H9 (cell line): ENCODE measurements around the gene CNNM2. TPM values are rescaled to one million over a fixed set of nuclear protein-coding genes. Genes with fewer than 3 reads are reported as not detected.

Experiments
- DNase-seq: peaks from one replicate; pipeline ENCODE4 v3.0.0-alpha.2; 2017
- H2AFZ ChIP-seq: one replicate; pipeline ENCODE4 v1.6.1; 2013; ENCODE audit warnings: mild to moderate bottlenecking, low read length, control low read depth, moderate library complexity
- H2AK5ac ChIP-seq: 2 replicates; pipeline ENCODE4 v1.6.1; 2013; ENCODE audit warnings: low read length, control low read depth, mixed read lengths; ENCODE audit not compliant: insufficient read length
- H2BK120ac ChIP-seq: one replicate; pipeline ENCODE4 v1.6.1; 2013; ENCODE audit warnings: low read depth, mild to moderate bottlenecking, low read length, control low read depth, inconsistent platforms; ENCODE audit not compliant: poor library complexity, severe bottlenecking
- H2BK12ac ChIP-seq: 2 replicates; pipeline ENCODE4 v1.6.1; 2013; ENCODE audit warnings: low read length, control low read depth, mixed read lengths, low read depth; ENCODE audit not compliant: insufficient read length
- H2BK15ac ChIP-seq: 2 replicates; pipeline ENCODE4 v1.6.1; 2013; ENCODE audit warnings: low read depth, low read length, control low read depth
- H2BK20ac ChIP-seq: one replicate; pipeline ENCODE4 v1.6.1; 2013; ENCODE audit warnings: low read depth, mild to moderate bottlenecking, low read length, control low read depth, inconsistent platforms; ENCODE audit not compliant: poor library complexity, severe bottlenecking
- H2BK5ac ChIP-seq: 2 replicates; pipeline ENCODE4 v1.6.1; 2013; ENCODE audit warnings: low read length, control low read depth, mixed read lengths; ENCODE audit not compliant: insufficient read length
- H3K14ac ChIP-seq: 2 replicates; pipeline ENCODE4 v1.6.1; 2013; ENCODE audit warnings: low read length, control low read depth; ENCODE audit not compliant: insufficient read depth
- H3K18ac ChIP-seq: 2 replicates; pipeline ENCODE4 v1.6.1; 2013; ENCODE audit warnings: low read depth, mild to moderate bottlenecking, mixed read lengths, low read length, control low read depth; ENCODE audit not compliant: insufficient read length
- H3K23ac ChIP-seq: 2 replicates; pipeline ENCODE4 v1.6.1; 2013; ENCODE audit warnings: low read length, control low read depth, mixed read lengths, low read depth; ENCODE audit not compliant: insufficient read length
- H3K23me2 ChIP-seq: 2 replicates; pipeline ENCODE4 v1.6.1; 2013; ENCODE audit warnings: low read depth, mild to moderate bottlenecking, mixed read lengths, low read length, control low read depth; ENCODE audit not compliant: insufficient read length, poor library complexity, severe bottlenecking
- H3K27ac ChIP-seq: 2 replicates; pipeline ENCODE4 v1.5.1; 2013; ENCODE audit warnings: low read length, control low read depth, mixed read lengths, low read depth; ENCODE audit not compliant: insufficient read length
- H3K27me3 ChIP-seq: 2 replicates; pipeline ENCODE4 v1.6.1; 2013; ENCODE audit warnings: low read length, control low read depth, inconsistent platforms; ENCODE audit not compliant: insufficient read depth
- H3K4ac ChIP-seq: 2 replicates; pipeline ENCODE4 v1.6.1; 2013; ENCODE audit warnings: low read depth, mild to moderate bottlenecking, control low read depth, inconsistent platforms, low read length, moderate library complexity
- H3K4me1 ChIP-seq: 2 replicates; pipeline ENCODE4 v1.6.1; 2013; ENCODE audit warnings: low read length, control low read depth, inconsistent platforms; ENCODE audit not compliant: insufficient read depth
- H3K4me2 ChIP-seq: 2 replicates; pipeline ENCODE4 v1.6.1; 2013; ENCODE audit warnings: low read length, control low read depth, mixed read lengths; ENCODE audit not compliant: insufficient read length, insufficient read depth
- H3K56ac ChIP-seq: 2 replicates; pipeline ENCODE4 v1.6.1; 2013; ENCODE audit warnings: low read depth, mild to moderate bottlenecking, mixed read lengths, low read length, control low read depth; ENCODE audit not compliant: insufficient read length
- H3K79me1 ChIP-seq: 2 replicates; pipeline ENCODE4 v1.6.1; 2013; ENCODE audit warnings: low read depth, mild to moderate bottlenecking, moderate library complexity, low read length, control low read depth, inconsistent platforms; ENCODE audit not compliant: insufficient read depth, poor library complexity, severe bottlenecking
- H3K79me2 ChIP-seq: 2 replicates; pipeline ENCODE4 v1.6.1; 2013; ENCODE audit warnings: low read length, control low read depth, inconsistent platforms; ENCODE audit not compliant: insufficient read depth
- H3K9ac ChIP-seq: 2 replicates; pipeline ENCODE4 v1.6.1; 2013; ENCODE audit warnings: low read length, control low read depth, mixed read lengths; ENCODE audit not compliant: insufficient read length; ENCODE audit errors: extremely low read depth
- H3K9me3 ChIP-seq: one replicate; pipeline ENCODE4 v1.6.1; 2013; ENCODE audit warnings: low read depth, low read length, inconsistent platforms; ENCODE audit not compliant: control insufficient read depth
- H3T11ph ChIP-seq: one replicate; pipeline ENCODE4 v1.6.1; 2013; ENCODE audit warnings: mild to moderate bottlenecking, low read length, control low read depth, inconsistent platforms
- H4K20me1 ChIP-seq: one replicate; pipeline ENCODE4 v1.6.1; 2013; ENCODE audit not compliant: control insufficient read depth, insufficient read length, insufficient read depth
- H4K5ac ChIP-seq: 2 replicates; pipeline ENCODE4 v1.6.1; 2013; ENCODE audit warnings: low read depth, mild to moderate bottlenecking, mixed read lengths, low read length, control low read depth; ENCODE audit not compliant: insufficient read length
- H4K8ac ChIP-seq: replicated peaks from 2 replicates; pipeline ENCODE4 v1.6.1; 2013; ENCODE audit warnings: low read length, control low read depth, mixed read lengths, low read depth; ENCODE audit not compliant: insufficient read length
- H4K91ac ChIP-seq: 2 replicates; pipeline ENCODE4 v1.6.1; 2013; ENCODE audit warnings: low read depth, mild to moderate bottlenecking, moderate library complexity, mixed read lengths, low read length, control low read depth; ENCODE audit not compliant: insufficient read length
- H3K27ac Mint-ChIP-seq, 3 experiments: 2 replicates in 2 of 3; 3 replicates in 1 of 3; pipeline ENCODE4 v1.8.0; 2020 to 2021; ENCODE audit warnings: mixed read lengths in 3 of 3, mild to moderate bottlenecking in 1 of 3, moderate library complexity in 1 of 3
- H3K27me3 Mint-ChIP-seq: 2 replicates; pipeline ENCODE4 v1.8.0; 2021; ENCODE audit warnings: low read depth, mild to moderate bottlenecking, moderate library complexity, mixed read lengths
- H3K36me3 Mint-ChIP-seq, 3 experiments: 2 replicates in 2 of 3; 3 replicates in 1 of 3; pipeline ENCODE4 v1.8.0; 2020 to 2021; ENCODE audit warnings: low read depth in 3 of 3, mixed read lengths in 3 of 3; ENCODE audit not compliant: insufficient read depth in 1 of 3
- H3K4me1 Mint-ChIP-seq, 2 experiments: 2 replicates each; pipeline ENCODE4 v1.8.0; 2020; ENCODE audit warnings: mixed read lengths in 2 of 2
- H3K4me3 Mint-ChIP-seq, 2 experiments: 2 replicates in 1 of 2; 3 replicates in 1 of 2; pipeline ENCODE4 v1.8.0; 2020 to 2021; ENCODE audit warnings: mild to moderate bottlenecking in 2 of 2, mixed read lengths in 2 of 2, moderate library complexity in 1 of 2
- H3K9me3 Mint-ChIP-seq, 2 experiments: 2 replicates in 1 of 2; 3 replicates in 1 of 2; pipeline ENCODE4 v1.8.0; 2020; ENCODE audit warnings: mild to moderate bottlenecking in 2 of 2, mixed read lengths in 2 of 2, moderate library complexity in 1 of 2
- WGBS: extraction: QIAGEN DNeasy Blood & Tissue Kit; methylation state at CpG from one replicate; pipeline ENCODE4 v1.1.7; 2013; ENCODE audit warnings: missing lambda C conversion rate, low lambda C conversion rate, mixed read lengths; ENCODE audit not compliant: insufficient read length; ENCODE audit errors: extremely low coverage; 5-methylcytosine and 5-hydroxymethylcytosine counted together
- total RNA-seq: library from RNA; stranded (reverse); gene quantifications from 2 replicates; pipeline ENCODE4 v1.2.1, GENCODE V29; 2021
- TF ChIP-seq, protein P1 (sequence below): fragments of 200-600 bp; sonication (generic); conservative IDR thresholded peaks from 3 replicates; pipeline ENCODE4 v1.8.0; 2021; ENCODE audit warnings: antibody characterized with exemption, mild to moderate bottlenecking

The CNNM2 gene
- total RNA-seq, 1 experiment from 2014 or later = 17.5 TPM

GRCh38 chr10:103080891-103081581 lies 162.9 kb downstream of the CNNM2 start:
- Mint-ChIP-seq H3K27ac (no peak overlapping the region), H3K4me3 (no peak overlapping the region), H3K27me3 (no peaks in the 10 kb centered on the region), H3K4me1 (0 out of 4 replicates have a peak, but pooled peaks cover 0 to 2% of the 10 kb centered on the region in 2 experiments), H3K9me3 (no peaks in the 10 kb centered on the region), H3K36me3 (peaks cover 12 to 36% (median 33%) of the 10 kb centered on the region in 3 experiments; a peak in 6 of 7 replicates)
- H3K79me2 ChIP-seq = no peaks in the 10 kb centered on the region
- H3K9me3 ChIP-seq = no peaks in the 10 kb centered on the region
- no peak overlapping the region for H4K8ac ChIP-seq
- WGBS = no CpG with 5 or more reads among the region's 4 CpGs
- H3K27me3 ChIP-seq = no peaks in the 10 kb centered on the region
- H4K20me1 ChIP-seq = no peaks in the 10 kb centered on the region
- H4K5ac ChIP-seq = no peak overlapping the region
- H2BK5ac ChIP-seq = no peak overlapping the region
- H2AK5ac ChIP-seq = no peak overlapping the region
- no peak overlapping the region for H3K27ac ChIP-seq
- no peaks in the 10 kb centered on the region for H3K4me1 ChIP-seq
- H3K23me2 ChIP-seq = no peaks in the 10 kb centered on the region
- no peak overlapping the region for H3K14ac ChIP-seq
- H2BK120ac ChIP-seq = no peak overlapping the region
- H3K4me2 ChIP-seq = no peak overlapping the region
- H3K9ac ChIP-seq = no peak overlapping the region
- H3T11ph ChIP-seq = no peak overlapping the region
- no peak for DNase-seq
- H3K79me1 ChIP-seq = no peaks in the 10 kb centered on the region
- TF ChIP-seq, protein P1, sequence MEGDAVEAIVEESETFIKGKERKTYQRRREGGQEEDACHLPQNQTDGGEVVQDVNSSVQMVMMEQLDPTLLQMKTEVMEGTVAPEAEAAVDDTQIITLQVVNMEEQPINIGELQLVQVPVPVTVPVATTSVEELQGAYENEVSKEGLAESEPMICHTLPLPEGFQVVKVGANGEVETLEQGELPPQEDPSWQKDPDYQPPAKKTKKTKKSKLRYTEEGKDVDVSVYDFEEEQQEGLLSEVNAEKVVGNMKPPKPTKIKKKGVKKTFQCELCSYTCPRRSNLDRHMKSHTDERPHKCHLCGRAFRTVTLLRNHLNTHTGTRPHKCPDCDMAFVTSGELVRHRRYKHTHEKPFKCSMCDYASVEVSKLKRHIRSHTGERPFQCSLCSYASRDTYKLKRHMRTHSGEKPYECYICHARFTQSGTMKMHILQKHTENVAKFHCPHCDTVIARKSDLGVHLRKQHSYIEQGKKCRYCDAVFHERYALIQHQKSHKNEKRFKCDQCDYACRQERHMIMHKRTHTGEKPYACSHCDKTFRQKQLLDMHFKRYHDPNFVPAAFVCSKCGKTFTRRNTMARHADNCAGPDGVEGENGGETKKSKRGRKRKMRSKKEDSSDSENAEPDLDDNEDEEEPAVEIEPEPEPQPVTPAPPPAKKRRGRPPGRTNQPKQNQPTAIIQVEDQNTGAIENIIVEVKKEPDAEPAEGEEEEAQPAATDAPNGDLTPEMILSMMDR = no peak
- H3K18ac ChIP-seq = no peak overlapping the region
- H2AFZ ChIP-seq = no peak overlapping the region
- no peak overlapping the region for H2BK20ac ChIP-seq
- H2BK12ac ChIP-seq = no peak overlapping the region
- H2BK15ac ChIP-seq = no peak overlapping the region
- no peak overlapping the region for H3K56ac ChIP-seq
- no peak overlapping the region for H3K23ac ChIP-seq
- no peak overlapping the region for H3K4ac ChIP-seq
- no peak overlapping the region for H4K91ac ChIP-seq
